ENCODE results near the gene ANKS3. TPM values are rescaled to one million over a fixed set of nuclear protein-coding genes. Genes with fewer than 3 reads are reported as not detected.

ANKS3 gene
- total and polyA plus RNA-seq, 2 donors (not counting 1 experiment from before 2014, with no cell fraction given), result 26.5 to 31.9 TPM

GRCh38 chr16:4734730-4735535 is 862 bp upstream of the ANKS3 start:
- H3K27ac Mint-ChIP-seq, result peak overlapping the region; percentile 89
- WGBS (ENCODE audit: insufficient coverage), result 5% methylated on average over 35 of the region's 38 CpGs
- H3K27me3 ChIP-seq (replicated peaks in 1 of 4; ENCODE audit: control extremely low read depth in 1 of 4, control insufficient read depth in 3 of 4, insufficient read depth in 4 of 4, low read length in 3 of 4), result no peaks in the 10 kb centered on the region
- peak overlapping the region; percentile 100 for H3K4me2 ChIP-seq (replicated peaks; ENCODE audit: low read depth, low read length, poor library complexity, severe bottlenecking)
- H3K9ac ChIP-seq (ENCODE audit: low read length), result peak overlapping the region; percentile 89
- ChIA-PET POLR2A (interaction anchor here (0.5 to 3.0 kb wide), 11 partner anchors 17 to 1824 kb away, joined by 3 to 20 read pairs (median 4); partner anchors contain the start of genes NAGPA, NUDT16L1, ROGDI and ZNF500), CTCF (interaction anchor here (1.0 to 1.6 kb wide), 7 partner anchors 32 to 363 kb away, joined by 3 to 13 read pairs (median 4); partner anchors contain the start of genes EEF2KMT, MGRN1, ROGDI and UBALD1)
- peak overlapping the region; percentile 35 to 89 for H3K27ac ChIP-seq (ENCODE audit: low read length in 2 of 2)
- H3K4me3 ChIP-seq (ENCODE audit: control extremely low read depth in 1 of 5, extremely low read depth in 1 of 5, insufficient read depth in 1 of 5, low read depth in 2 of 5, low read length in 4 of 5), result peak overlapping the region; percentile 79 to 98 (median 91)
- TF ChIP-seq CTCF (IDR thresholded peaks at IDR 0.05), result no peak
- no peak for TF ChIP-seq EZH2 (IDR thresholded peaks at IDR 0.05; ENCODE audit: borderline replicate concordance, insufficient read depth, low read depth, low read length, poor library complexity, severe bottlenecking)
- H3K4me3 Mint-ChIP-seq, result peak overlapping the region; percentile 90
- H4K20me1 ChIP-seq (ENCODE audit: control insufficient read depth, insufficient read depth, low read length, poor library complexity, severe bottlenecking), result no peaks in the 10 kb centered on the region
- intact Hi-C loops (cut with micrococcal nuclease), result loop anchor here (1.0 to 2.0 kb wide), 6 partner anchors 32 to 462 kb away; partner anchors contain the start of genes MGRN1, ROGDI, TFAP4 and ZNF500
- peaks cover 24% of the 10 kb centered on the region for H3K79me2 ChIP-seq (ENCODE audit: control insufficient read depth, insufficient read depth, low read length)
- peaks cover 0 to 2% of the 10 kb centered on the region in 2 experiments for H3K36me3 ChIP-seq (replicated peaks in 1 of 2; ENCODE audit: control extremely low read depth in 1 of 2, control insufficient read depth in 1 of 2, extremely low read depth in 1 of 2, insufficient read depth in 2 of 2, low read length in 1 of 2)
- peaks cover 17% of the 10 kb centered on the region for H3K4me1 Mint-ChIP-seq
- peaks cover 10 to 13% of the 10 kb centered on the region in 2 donors for H3K4me1 ChIP-seq (ENCODE audit: control insufficient read depth in 2 of 2, insufficient read depth in 2 of 2, low read length in 2 of 2)
- DNase-seq, result peak; percentile 92
- ATAC-seq (ENCODE audit: low read depth), result peak; percentile 77
- no peaks in the 10 kb centered on the region for H3K9me3 ChIP-seq (ENCODE audit: control extremely low read depth in 1 of 3, control insufficient read depth in 2 of 3, insufficient read depth in 1 of 3, low read length in 2 of 3)
- no peaks in the 10 kb centered on the region for H3K9me3 Mint-ChIP-seq (ENCODE audit: insufficient read depth)
- H2AFZ ChIP-seq (ENCODE audit: insufficient read depth, low read depth, low read length, poor library complexity, severe bottlenecking), result peak overlapping the region; percentile 94
- no peaks in the 10 kb centered on the region for H3K27me3 Mint-ChIP-seq
